Mucosa of stomach (tissue), 1 donor: ENCODE results near the gene GHRHR.

ENCODE experiments used
- H3K27me3 ChIP-seq: one replicate; pipeline ENCODE4 v1.7.0; 2013; ENCODE audit warnings: mild to moderate bottlenecking, low read length; ENCODE audit not compliant: control insufficient read depth, insufficient read depth
- H3K36me3 ChIP-seq: one replicate; pipeline ENCODE4 v1.7.0; 2013; ENCODE audit warnings: low read length; ENCODE audit not compliant: control insufficient read depth, insufficient read depth
- H3K4me1 ChIP-seq: one replicate; pipeline ENCODE4 v1.7.0; 2013; ENCODE audit warnings: mild to moderate bottlenecking, low read length; ENCODE audit not compliant: control insufficient read depth, insufficient read depth
- H3K4me3 ChIP-seq: one replicate; pipeline ENCODE4 v1.7.0; 2013; ENCODE audit warnings: low read length
- H3K9ac ChIP-seq: one replicate; pipeline ENCODE4 v1.7.0; 2013; ENCODE audit warnings: mild to moderate bottlenecking, low read length, moderate library complexity
- H3K9me3 ChIP-seq: one replicate; pipeline ENCODE4 v1.7.0; 2013; ENCODE audit warnings: mild to moderate bottlenecking, low read length, moderate library complexity; ENCODE audit not compliant: control insufficient read depth
- donor health status: Pancreatic carcinoma.

GHRHR gene

DNA sequence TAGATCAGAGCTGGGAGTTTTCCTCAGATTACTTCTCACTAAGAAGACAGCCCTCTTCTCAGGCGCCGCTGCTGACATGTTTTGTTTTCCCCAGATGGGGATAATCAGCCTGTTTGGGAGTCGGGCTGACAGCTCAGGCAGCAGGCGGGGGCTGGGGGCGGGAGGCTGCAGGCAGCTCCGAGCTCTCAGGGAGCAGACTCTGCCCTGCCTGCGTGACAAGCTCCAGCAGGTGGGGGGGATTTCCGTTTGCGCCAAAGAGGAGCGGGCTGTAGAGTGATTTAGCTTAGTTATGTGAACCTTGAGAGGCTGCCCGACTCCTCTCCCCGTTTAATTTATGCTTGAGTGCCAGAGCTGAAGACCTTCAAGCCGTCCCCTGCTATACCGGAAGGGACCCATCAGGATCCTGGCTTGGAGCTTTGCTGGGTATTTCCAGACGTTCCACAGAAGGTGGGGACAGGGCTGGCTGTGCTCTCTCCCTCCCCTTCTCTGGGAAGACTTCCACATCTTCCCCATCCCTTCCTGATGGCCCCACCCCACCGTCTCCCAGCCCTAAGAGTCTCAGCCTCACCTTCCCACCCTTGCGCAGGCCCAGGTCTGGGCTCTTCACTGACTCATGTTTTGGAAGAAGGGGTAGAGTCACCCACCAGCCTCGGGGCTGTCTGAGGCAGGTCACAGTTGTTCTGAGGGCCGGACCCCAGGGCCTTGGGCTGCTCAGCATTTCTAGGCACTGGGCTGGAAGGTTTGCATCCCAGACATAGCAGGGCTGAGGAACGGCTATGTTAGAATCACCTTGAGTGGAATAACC, 63.6 kb downstream of the GHRHR start:
- Histone ChIP-seq H3K27me3 (no peaks in the 10 kb centered on the region), H3K4me3 (no peak overlapping the region), H3K9me3 (no peaks in the 10 kb centered on the region), H3K9ac (no peak overlapping the region), H3K4me1 (peaks cover 4% of the 10 kb centered on the region), H3K36me3 (no peaks in the 10 kb centered on the region)

DNA sequence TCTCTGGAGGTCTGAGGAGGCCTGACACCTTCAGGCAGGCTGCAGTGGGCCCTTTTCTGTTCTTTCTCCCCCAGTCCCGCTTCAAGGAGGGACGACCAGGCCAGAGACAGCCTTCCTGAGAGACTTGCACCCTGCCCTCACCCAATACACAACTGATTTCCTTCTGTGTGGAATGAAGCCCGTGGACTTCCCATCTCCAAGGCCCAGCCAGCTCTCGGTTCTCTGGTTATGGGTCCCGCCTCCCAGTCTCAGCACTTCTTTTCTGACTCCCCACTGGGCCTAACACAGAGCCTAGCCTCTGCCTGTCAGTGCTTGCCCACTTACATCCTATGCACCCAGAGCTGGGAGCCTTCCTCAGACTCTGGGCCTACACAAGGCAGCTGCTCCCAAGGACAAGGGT, 64.3 kb downstream of the GHRHR start:
- no peak overlapping the region for H3K4me3 ChIP-seq
- H3K36me3 ChIP-seq = no peaks in the 10 kb centered on the region
- H3K4me1 ChIP-seq = peaks cover 4% of the 10 kb centered on the region
- H3K9ac ChIP-seq = no peak overlapping the region
- no peaks in the 10 kb centered on the region for H3K9me3 ChIP-seq
- H3K27me3 ChIP-seq = no peaks in the 10 kb centered on the region

DNA sequence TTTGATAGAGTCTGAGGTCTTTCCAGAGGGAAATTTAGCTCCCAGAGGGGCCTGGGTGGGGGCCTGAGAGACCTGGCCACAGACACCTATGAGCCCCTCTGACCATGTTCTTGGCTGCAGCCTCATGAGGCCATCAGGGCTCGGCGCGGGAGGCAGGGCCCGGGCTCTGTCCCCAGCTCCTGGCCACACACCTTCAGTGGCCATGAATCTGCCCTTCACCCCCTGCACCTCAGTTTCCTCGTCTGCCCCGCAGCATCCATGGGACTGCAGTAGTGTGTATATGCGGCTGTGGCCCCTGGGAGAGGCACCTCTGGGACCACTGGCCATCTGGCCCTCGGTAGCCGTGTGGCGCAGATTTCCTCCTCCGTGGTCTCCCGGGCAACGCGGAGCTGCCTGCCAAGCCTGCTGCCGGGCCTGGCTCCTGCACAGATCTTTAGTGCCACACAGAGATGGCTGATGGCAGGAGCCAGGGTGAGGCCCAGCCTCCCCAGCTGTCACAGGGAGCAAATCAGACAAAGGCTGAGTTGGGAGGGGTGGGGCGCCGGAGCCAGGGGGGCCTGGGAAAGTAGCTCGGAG, 64.8 kb downstream of the GHRHR start:
- no peaks in the 10 kb centered on the region for H3K27me3 ChIP-seq
- peaks cover 4% of the 10 kb centered on the region for H3K4me1 ChIP-seq
- no peaks in the 10 kb centered on the region for H3K9me3 ChIP-seq
- no peaks in the 10 kb centered on the region for H3K36me3 ChIP-seq
- H3K4me3 ChIP-seq = no peak overlapping the region
- H3K9ac ChIP-seq = no peak overlapping the region
